Activated T-helper 9 cell treated with anti-CD3 and anti-CD28 coated beads, Interleukin-2, amount 50 U/mL, for 16 hours (primary cell): ENCODE results near the gene FEM1B.

ENCODE experiments used
- DNase-seq: peaks from one replicate; pipeline ENCODE4 v3.0.0-alpha.2; 2020; ENCODE audit warnings: low read depth

Gene FEM1B

DNA sequence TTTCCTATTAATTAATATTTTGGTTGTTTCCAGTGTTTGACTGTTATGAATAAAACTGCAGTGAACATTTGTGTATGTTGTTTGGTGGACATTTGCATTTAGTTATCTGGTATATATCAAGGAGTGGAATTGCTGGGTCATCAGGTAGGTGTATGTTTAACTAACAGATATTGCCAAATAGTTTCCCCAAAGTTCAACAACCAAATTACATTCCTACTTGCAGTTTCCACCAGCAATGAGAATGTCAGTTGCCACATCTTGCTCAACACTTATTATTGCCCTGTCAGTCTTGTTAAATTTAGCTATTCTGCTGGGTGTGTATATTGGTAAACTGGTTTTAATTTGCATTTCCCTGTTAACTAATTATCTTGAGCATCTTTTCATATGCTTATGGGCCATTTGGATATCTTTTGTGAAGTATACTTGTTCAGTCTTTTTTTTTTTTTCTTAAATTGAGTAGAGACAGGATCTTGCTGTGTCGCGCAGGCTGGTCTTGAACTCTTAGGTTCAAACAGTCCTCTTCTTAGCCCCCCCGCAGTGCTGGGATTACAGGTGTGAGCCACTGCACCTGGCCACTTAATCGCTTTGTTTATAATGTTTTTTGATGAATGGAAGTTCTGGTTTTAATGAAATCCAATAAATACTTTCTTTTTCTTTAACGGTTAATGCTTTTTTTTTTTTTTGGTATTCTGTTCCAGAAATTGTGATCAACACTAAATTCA lies 7.9 kb downstream of the FEM1B start:
- DNase-seq, result no peak

DNA sequence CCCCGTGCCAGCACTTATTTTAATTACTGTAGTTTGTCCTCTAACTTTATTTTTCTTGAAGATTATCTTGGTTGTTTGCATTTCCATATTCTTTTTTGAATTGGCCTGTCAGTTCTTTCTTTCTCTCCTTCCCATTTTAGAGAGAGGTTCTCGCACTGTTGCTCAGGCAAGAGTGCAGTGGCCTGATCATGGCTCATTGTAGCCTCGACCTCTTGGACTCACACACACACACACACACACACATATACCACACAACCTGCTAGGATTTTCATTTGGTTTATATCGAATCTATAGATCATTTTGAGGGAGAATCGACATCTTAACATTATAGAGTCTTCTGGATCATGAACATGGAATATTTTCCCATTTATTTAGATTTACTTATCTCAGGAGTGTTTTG lies 8.7 kb downstream of the FEM1B start:
- DNase-seq, result no peak

DNA sequence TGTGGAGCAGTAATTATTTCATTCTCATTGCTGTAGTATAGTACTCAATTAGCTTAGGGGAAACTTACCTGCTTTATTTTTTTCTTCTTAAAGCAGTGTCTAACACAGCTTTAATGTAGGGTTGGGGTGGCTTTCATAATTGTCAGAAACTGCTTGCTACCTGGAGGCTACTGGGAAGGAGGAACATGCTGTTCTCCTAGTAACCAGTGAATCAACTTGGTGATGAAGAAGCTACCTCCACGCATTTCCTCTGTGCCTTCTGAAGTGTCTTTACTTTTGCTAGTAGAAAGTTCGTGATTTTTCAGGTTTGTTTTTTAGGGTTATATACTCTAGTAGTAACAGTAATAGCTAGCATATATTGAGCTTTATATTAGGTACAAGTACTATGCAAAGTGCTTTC lies 11.5 kb downstream of the FEM1B start:
- no peak for DNase-seq

DNA sequence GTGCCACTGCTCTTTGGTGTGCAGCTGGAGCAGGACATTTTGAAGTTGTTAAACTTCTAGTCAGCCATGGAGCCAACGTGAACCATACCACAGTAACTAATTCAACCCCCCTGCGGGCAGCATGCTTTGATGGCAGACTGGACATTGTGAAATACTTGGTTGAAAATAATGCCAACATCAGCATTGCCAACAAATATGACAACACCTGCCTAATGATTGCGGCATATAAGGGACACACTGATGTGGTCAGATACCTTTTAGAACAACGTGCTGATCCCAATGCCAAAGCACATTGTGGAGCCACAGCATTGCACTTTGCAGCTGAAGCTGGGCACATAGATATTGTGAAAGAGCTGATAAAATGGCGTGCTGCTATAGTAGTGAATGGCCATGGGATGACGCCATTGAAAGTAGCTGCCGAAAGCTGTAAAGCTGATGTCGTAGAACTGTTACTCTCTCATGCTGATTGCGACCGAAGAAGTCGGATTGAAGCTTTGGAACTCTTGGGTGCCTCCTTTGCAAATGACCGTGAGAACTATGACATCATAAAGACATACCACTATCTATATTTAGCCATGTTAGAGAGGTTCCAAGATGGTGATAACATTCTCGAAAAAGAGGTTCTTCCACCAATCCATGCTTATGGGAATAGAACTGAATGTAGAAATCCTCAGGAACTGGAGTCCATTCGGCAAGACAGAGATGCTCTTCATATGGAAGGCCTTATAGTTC lies 12.2 kb downstream of the FEM1B start:
- DNase-seq, result no peak

DNA sequence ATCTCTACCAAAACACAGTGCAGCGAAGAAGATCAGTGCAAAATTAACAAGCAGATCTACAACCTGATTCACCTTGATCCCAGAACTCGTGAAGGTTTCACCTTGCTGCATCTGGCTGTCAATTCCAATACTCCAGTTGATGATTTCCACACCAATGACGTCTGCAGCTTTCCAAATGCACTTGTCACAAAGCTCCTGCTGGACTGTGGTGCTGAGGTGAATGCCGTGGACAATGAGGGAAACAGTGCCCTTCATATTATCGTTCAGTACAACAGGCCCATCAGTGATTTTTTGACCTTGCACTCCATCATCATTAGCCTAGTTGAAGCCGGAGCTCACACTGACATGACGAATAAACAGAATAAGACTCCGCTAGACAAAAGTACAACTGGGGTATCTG lies 13.2 kb downstream of the FEM1B start:
- DNase-seq, result no peak

DNA sequence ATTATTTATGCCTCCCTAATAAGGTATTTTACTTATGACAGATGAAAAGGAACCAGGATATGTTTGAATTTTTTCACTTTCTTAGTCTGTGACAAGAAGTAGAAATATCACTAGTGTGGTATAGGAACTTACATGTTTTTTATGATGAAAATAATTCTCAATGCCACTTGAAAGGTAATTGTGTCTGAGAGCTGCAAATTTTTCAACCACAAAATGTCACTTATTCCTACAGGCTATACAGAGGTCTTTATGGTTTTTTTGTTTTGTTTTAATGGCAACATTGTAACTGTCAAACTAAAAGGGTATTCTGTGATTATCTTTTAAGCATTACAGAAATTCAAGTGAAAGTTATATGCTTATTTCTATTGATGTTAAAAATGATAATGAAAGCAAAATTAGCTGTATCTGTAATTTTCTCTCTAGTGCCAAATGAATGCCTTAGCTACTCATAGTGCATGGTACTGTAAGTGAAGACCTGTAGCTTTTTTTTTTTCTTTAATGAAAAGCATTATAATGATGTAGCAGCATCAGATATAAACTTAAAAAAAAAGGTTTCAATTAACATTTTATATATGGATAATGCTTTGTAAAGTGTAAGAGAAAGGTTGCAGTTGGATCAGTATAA lies 14.7 kb downstream of the FEM1B start:
- no peak for DNase-seq

DNA sequence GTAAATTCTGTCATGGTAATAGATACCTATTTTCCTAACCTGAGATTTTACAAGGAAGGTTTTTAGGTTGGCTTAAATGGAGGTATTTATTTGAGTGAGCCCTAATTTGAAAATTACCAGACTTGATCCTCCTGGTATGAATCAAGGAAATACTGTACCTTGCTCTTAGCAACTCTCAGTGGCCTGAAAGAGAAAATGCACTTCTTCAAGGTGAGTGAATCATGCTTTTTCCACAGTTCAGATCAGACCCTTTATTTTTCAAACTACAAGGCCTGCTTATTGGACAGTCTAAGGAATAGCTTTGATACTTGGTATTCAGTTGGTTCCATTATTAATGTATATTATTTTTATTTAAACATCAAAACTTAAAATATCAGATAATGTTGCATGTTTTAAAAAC lies 15.4 kb downstream of the FEM1B start:
- DNase-seq, result no peak

DNA sequence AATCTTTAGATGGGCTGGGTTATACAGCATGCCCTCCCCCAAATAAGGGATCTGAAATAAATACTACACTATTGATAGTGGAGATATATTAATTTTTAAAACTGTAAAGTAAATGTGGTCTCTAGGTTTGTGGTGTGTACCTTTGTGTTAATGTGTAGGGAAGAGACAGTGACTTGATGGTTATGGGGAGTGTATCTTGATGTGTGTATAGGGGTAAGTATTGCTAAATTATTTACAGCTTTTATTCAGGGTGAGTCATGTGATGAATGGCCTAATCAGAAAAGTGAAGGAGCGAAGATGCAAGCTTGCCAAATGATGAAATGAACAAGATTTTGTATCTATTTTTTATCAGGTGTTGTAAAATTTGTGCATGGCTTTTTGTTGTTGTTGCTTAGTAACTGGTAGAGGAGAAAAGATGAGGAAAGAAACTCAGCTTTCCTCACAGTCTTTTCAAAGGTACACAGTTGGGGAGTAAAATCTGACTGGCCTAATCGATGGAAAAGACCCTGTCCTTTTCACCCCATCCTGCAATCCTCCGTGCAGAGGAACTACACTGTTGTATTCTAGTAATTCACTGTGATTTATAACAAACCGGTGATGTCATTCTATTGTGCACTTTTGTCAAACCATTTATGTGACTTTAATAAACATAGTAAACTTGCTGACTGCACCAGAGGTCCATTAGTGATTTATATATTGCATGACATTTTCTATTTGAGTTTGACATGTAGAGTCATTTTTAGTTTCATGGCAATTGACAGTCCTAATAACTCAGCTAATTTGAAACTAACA lies 17.7 kb downstream of the FEM1B start:
- no peak for DNase-seq

DNA sequence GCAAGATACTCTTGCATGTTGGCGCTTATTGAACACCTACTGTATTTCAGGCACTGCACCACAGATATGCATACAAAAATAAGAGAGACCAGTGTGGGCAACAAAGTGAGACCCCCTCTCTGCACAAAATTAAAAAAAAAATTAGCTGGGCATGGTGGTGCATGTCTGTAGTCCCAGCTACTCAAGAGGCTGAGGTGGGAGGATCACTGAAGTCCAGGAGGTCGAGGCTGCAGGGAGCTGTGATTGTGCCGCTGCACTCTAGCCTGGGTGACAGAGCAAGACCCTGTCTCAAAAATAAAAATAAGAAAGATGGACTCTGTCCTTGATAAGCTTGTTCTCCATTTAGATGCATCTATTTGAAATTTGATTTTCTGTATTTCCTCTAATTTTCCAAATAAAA lies 20.8 kb downstream of the FEM1B start:
- DNase-seq, result no peak

DNA sequence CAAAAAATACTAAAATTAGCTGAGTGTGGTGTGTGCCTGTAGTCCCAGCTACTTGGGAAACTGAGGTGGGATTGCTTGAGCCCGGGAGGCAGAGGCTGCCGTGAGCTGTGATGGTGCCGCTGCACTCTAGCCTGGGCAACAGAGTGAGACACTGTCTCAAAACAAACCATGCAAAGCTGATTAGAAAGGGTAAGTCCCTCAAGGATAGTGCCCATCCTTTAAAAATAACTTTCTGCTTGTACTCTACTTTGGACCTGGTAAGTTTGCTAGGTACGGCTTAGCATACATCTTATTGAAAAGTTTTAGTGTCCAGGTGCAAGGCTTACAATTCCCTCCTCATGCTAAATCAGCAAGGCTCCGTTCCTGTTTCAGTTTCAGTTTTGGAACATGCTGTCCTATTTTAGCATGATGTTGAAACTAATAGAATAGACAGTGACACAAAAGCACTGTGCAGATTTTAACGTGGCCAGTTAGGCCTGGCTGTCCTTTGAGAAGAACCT lies 21.4 kb downstream of the FEM1B start:
- DNase-seq, result no peak

DNA sequence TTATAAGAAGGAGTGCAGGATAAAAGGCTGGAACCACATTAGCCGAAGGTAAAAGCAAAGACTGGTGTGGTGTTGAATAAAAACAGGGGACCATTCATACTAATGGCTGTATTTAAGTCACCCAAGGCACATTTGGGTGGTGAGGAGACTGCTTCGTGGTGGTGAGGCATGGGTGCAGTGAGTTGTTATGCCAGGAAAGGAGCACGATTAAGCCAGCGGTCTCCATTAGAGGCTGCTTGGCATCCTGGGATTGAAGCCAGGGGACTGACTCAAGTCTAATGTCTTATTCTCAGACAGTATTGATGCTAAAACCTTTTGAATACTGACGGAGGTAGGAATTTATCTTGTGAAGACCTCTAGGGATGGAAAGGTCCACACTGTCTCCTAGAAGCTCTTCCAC lies 21.9 kb downstream of the FEM1B start:
- no peak for DNase-seq

DNA sequence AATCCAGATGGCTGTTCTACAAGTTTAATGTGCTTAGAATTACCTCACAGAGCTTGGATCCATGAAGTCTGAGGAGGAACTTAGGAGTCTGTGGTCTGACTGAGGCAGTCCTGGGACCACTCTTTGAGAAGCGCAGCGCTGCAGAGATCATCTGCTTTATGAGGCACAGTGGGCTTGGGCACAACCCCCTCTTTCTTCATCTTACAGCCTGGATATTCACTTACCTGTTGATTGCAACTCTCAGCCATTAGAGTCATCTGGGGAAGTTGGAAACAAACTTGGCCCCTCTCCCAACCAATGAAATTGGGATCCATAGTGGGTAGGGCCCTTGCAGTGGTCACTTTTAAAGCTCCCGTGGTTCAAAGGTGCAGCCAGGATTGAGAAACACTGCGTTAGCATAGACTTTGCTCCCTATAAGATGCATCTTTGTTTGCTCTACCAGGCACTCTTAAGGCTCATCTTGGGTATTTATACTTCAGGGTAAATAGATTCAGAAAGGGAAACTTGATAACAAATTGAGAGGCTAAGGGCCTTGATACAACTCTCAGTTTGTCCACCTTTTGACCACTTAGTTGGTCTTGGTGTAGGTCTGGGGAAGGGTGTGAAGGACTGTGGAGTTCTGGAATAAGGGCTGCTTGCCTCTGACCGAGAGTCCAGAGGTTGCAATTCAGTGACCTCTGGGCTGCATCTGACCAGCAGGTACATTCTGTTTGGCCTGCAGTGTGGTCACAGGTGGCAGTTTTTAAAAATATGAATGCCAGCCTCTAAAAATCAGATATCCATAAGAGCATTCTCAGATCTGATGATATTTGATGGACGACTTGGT lies 22.8 kb downstream of the FEM1B start:
- no peak for DNase-seq

DNA sequence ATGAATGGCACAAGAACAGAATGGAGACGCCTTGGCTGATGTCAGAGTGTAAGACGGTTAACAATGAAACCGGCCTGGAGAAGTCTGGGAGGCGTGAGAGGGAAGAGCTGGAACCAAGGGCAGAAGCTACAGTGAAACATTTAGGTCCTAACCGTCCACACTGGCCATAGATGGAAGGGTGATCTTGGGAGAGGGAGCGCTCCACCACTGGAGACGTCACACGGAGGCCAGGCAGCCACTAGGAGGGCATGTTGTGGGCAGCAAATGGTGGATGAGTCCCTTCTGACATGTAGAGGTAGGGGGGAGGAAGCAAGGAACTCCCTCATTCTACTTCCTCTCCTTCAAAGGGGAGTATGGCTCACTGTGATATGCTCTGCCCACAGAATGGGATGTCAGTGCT lies 23.8 kb downstream of the FEM1B start:
- no peak for DNase-seq

DNA sequence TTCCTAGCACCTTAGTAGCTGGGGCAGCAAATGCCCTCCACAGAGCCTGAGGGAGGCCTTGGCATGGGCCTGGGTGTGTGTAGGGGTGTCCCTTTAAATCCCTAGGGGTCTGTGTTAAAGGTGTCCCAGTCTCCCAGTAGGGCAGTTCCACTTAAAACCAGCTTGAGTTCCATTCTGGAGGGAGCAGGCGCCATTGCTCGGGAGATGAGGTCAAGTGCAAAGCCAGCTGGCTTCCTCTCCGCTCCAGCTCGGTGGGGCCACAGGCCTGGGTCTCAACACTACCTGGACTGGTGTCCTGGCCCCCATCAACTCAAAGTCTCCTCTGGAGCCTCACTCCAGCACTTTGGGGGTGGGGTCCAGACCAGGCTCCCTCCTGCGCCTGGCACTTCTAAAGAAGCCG lies 25.2 kb downstream of the FEM1B start:
- no peak for DNase-seq

DNA sequence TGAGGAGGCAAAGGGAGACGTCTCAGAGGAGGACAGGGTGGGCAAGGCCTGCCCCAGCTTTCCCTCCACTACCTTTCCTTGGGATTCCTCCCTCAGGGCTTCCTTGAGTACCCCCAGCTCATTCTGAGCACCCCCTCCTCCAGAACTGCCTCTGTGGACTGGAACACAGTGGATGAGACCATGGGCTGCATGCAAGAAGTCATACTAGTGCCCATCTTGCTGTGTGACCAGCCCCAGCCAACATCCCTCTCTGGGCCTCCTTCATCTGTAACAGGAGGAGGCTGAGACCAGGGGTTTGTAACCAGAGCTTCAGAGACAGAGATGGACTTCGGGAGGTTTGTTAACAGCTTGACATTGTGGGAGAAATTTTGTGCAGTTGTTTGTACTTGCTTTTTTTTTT lies 25.6 kb downstream of the FEM1B start:
- no peak for DNase-seq

DNA sequence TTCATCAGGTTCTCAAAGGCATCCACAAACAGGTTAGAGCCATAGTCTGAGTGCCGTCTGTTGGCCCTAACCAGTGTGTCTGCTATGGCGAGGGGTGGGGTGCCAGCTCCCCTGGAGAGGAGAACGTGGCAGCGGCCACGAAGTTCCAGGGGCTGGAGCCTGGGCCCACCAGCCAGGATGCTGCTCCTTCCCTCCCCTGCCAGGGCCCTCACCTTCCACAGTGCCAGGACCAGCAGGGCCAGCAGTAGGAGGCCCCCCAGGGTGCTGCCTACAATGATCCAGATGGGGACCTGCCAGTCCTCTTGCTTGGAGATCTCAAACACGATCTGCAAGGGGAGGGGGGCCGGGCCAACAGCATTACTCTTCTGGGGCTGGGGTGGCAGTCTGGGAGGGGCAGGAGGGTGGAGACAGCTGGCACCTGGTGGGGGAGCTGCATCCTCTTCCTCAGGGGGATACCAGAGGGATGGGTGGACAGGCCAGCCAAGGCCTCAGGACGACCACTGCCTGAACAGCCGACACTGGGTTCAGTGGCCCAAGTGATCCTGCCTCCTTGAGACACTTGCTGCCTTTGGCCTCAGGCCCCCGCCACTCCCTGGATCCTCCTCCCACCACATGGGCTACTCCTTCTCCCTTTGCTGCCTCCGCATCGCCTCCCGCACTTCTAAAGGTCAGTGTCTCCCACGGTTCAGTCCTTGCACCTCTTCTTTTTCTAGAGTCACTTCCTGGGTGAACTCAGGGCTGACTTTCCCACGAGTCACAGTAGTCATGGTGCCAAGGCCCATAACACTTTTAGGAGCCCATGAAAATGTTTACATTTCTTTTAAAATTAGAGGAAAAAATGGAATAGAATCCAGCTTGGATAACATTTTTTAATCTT lies 26.3 kb downstream of the FEM1B start:
- DNase-seq, result no peak

DNA sequence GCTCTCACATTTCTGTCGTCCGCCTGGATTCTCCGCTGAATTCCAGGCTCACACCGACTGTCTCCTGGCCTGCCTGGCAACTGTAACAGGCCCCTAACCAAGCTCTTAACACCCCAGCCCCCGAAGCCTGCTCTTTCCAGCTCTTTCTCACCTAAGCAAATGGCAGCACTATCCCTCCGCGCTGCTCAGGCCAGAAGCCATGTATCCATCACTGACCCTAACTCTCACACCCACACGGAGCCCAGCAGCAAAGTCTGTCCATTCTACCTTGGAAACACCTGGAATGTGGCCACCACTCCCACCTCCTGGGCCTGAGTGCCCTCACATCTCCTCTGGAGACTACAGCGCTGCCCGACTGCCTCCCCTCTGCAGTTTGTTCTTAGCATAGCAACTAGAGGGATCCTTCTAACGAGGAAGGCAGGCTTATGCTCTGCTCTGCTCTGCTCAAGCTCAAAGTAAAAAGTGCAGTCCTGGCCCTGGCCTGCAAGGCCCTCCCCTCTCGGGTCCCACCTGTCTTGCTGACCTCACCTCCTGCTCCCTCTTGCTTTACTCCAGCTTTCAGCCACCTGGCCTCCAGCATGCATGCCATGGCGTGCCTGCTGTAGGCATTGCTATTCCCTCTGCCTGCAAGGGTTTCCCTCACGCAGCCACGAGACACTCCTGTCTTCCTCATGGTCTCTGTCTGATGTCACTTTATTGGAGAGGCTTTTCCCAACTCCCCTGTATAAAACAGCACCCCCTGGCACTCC lies 27.2 kb downstream of the FEM1B start:
- no peak for DNase-seq

DNA sequence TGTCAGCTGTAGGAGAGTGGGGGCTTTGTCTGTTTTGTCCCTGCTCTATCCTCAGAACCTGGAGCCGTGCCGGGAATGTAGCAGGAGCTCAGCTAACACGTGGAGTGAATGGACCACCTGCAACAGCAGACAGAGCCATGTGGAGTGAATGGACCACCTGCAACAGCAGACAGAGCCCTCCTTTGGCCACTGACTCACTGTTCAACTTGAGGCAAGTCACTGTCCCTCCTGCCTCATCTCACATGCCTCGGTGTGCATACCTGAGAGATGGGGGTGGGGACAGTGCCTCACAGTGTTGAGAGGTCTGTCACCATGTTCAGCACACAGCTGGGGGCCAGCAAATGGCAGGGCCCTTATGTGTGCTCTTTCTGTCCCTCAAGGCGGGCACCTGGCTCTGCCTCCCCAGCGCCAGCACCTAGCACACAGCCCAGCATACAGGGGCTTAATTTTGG lies 27.9 kb downstream of the FEM1B start:
- no peak for DNase-seq

DNA sequence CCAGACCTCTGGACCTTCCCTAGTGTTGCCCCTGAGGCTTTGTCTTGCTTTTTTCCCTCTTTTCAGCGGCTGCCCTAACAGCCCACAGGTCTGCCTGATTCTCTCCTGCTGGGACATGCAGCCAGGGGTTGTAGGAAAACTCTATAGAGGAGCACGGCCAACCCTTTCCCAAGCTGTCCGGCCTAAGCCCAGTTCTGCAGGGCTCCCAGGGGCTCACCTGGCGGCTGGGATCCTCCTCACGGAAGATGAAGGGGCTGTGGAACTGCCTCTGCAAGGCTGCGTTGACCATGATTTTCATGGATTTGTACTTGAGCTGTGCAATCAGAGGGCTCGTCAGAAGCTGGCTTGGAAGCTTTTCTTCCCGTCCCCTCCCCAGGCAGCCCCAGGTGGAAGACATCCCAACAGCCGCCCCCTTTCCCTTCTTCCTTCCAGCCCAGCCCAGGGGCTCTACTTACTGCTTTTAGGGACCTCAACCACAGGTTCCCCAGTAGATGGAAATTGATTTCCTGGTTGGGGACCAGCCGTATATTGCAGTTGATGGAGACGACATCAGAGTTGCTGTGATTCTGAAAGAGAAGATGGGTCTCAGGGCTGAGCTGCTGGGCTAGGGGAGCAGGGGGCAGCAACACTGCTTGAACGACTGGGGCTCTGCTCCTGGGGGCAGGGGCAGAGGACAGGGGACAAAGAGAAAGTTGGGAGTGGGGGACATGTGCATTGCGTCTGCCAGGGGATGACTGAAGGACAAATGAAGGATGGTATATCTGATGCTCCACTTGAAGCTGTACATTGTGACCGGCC lies 29.8 kb downstream of the FEM1B start:
- no peak for DNase-seq
